Measurements from ENCODE around the gene RAPGEF5.

RAPGEF5 gene

DNA sequence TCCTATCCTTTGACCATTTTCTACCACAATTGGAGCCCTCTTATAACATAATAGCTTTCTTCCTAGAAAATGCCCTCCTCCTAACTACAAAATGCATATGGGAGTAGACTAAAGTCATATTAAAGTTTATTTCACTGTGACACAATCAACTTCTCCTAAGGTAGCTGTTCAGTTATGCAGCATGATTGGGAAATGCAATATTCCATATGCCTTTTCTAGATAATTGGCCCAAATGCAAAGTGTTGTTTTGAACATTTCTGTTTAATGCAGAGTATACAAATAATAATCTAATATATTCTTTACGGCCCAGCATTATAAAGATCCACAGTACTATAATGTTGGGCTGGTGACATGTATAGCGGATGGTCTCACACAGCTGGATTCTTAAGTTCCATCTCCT lies 205.1 kb downstream of the RAPGEF5 start:
- DNase-seq (ENCODE audit: low spot score): no peak

DNA sequence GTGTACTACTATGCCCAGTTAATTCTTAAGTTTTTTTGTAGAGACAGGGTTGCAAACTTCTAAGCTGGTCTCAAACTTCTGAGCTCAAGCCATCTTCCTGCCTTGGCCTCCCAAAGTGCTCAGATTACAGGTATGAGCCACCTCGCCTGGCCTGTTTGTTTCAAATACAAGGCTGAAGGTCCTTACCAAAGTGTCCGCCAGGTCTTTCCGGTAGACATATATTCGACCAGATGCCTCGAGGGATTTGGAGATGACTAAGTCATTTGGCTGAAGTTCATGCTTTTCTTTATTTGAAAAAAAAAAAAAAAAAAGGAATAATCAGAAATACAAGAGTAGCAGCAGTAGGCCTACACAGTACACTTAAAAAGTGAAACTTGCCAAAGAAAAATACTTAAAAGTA lies 206.7 kb downstream of the RAPGEF5 start:
- no peak for DNase-seq (ENCODE audit: low spot score)

DNA sequence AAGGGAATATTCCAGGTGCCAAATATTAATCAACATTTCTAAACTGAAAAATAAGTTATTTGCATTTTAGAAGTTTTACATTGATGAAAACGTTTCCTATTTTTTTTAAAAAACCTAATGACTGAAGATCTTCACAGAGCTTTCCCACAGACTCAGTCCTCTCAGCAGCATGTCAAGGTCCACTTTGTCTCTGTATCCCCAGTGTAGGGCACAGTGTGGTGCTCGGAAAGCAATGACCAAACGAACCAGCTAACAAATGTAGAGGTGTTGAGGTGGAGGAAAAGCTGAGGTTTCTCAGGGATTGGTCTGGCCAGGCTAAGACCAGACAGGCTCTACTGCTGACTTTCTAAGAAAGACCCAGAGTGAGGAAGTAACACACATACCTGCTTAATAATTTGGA lies 209.1 kb downstream of the RAPGEF5 start:
- no peak for DNase-seq (ENCODE audit: low spot score)

DNA sequence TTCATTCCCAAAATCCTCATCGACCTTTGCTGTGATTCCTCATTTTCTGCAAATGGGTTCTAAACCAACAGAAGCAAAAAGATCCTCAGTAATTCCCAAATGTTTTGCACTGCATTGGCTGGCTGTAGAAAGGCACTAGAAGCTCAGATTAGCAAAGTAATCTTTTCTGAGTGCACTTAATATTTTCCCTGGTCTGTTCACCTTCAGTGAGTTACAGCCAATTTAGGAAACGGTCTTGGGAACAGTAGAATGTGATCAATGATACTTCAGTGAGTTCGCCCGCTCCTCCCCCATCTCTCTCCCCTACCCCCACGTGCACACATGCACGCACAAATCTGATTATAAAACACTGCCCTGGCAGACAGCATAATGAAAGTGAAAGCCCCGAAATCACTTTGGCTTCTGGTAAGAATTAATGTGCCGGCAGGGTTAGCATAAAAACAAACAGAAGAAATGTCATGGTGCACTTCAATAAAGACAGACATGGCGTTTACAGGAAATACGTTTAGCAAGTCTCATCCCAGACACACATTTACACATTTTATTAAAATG lies 209.9 kb downstream of the RAPGEF5 start:
- no peak for DNase-seq (ENCODE audit: low spot score)

DNA sequence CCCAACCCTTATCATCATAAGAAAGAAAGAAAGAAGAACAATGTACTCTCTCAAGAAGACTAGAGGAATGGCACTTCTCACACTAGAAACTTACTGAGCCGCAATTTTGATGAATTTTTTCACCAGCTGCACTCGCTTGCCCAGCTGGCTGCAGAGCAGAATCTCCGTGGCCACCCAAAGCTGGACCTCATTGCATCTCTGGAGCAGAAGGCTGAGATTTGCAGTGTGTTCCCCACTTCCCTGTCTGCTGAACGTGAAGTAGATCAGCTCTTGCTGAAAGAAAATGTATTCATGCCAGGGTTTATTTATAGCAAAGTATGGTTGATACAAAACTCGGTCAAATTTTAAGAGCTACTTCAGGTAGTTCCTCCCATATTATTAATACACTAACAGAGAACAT lies 212.0 kb downstream of the RAPGEF5 start:
- DNase-seq (ENCODE audit: low spot score): no peak

DNA sequence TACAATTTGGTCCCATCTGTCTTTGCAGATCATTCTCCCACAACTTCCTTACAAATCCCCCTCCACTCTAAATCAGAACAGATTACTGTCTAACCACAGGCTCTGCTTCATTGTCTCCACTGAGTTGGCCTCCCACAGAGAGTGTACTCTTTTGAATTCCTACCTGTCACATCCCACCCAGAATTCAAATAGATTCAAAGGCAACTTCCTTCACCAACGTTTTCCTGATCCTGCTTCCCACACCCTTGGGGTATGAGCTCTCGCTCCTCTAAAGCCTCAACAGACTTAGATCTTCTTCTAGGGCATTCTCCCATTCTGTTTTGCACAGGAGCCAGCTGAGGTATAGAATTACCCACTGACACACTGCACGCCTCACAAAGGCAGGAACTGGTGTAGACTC lies 213.5 kb downstream of the RAPGEF5 start:
- no peak for DNase-seq (ENCODE audit: low spot score)

DNA sequence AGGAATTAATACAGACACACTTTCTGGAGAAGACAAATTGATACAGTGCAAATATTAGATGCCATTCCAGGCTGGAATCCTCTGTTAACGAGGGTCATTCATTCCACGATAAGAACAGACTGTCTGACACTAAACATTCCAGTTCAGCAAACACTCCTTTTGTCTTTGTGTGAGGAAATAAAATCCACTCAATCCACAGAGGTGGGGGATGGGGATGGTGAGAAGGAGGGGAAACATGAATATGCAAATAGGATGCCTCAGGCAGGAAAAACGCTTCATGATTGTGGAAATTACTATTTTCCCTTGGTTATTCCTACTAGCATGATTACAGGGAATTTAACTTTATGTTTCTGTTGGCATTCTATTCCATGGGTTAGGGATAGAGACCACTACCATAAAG lies 214.4 kb downstream of the RAPGEF5 start:
- DNase-seq (ENCODE audit: low spot score): no peak

DNA sequence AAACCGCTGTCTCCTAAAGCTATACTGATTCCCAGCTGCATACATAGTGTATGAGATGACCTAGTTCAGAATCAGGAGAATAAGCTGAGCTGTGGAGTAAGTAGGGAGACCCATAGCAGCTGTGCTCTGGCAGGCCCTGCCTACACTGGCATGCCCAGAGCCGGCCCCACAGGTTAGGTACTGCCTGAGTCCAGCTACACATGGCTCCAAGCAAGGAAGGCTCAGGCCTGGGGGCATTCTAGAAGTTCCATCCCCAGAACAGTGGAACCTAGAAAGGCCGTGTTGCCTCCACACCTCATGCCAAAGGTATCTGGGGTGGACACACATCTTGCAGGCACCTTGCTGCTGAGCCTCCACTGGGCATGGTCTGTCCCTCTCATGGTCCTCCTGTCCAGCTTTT lies 215.6 kb downstream of the RAPGEF5 start:
- no peak for DNase-seq (ENCODE audit: low spot score)

DNA sequence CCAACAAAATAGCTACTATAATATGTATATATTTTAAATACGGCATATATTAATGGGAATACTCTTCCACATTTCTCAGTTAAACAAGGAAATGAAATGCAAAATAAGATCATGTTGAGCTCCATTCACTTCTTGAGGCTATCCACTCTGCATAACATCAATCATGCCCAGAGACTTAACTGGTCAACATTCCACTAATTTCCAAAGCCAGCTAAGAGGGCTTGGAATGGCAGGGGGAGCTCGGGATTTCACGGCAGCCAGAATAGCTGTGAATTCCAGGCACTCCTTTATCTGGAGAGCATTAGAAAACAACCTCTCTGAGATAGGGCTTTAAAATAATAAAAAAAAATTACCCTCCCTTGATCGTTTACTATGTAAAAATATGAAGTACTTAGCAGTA lies 216.4 kb downstream of the RAPGEF5 start:
- no peak for DNase-seq (ENCODE audit: low spot score)

DNA sequence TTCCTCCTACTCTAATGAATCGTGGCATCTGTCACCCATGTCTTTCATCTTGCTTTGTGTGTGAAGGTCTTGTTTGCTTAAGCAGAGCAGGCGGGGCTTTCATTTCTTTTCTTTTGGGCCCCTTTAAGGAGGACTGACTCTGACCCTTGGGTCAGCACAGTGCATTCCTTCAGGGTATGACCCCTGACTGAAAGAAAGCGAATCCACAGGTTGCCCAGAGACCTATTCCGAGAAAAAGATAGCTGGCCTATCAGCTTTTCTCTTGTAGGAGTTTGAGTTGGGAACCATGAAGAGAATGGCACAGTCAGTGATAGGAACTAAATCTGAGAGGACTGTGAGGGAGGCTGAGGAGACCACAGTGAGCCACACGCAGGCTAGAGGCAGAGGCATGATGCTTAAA lies 218.1 kb downstream of the RAPGEF5 start:
- no peak for DNase-seq (ENCODE audit: low spot score)

DNA sequence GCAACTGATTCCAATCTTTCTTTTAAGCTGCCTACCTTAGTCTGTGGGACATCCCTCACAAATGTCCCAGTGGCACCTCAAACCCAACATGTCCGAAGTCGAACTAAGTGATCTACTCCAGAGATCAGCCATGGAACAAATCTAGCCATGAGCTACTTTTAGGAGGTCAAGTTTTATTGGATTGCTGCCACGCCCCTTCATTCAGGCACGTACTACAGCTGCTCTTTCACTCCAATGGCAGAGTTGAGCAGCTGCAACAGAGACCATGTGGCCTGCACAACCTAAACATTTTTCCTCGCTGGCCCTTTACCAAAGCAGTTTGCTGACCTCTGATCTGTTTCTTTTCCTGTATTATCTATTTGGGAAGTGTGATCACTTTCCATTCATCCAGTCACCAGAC lies 218.8 kb downstream of the RAPGEF5 start:
- DNase-seq (ENCODE audit: low spot score): no peak

DNA sequence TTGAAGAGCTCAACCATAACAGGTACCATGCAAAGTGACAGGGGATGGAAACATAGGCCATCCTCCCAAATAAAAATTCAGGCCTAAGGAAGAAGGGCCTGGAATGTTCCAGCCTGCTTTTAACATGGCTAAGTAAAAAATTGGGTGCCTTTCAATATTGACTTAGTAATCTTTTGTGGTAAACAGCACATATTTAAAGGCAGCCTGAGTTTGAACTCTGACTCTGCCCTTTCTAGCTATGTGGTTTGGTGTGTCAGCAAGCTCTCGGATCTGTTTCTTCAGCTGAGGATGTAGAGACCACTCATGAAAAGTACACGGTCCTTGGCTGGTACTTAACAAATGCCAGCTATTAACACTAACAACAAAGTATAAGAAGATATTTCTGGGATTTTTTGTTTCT lies 219.5 kb downstream of the RAPGEF5 start:
- no peak for DNase-seq (ENCODE audit: low spot score)

DNA sequence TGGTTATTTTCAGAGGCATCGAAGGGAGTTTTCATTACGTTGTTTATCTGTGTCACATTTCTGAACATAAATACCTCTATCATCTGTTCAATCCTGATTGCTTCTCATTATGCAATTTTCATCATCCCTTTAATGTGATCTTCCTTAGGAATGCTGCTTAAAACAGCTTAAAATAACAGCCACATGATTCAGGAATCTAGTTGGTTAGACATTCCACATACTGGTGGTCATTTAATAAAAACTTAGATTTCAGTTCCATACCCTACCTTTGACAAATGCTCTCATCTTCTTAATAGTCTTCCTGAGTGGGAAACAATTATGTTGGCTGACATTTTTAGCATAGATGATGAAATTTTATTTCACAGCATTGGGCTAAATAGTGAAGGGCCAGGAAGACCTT lies 219.9 kb downstream of the RAPGEF5 start:
- DNase-seq (ENCODE audit: low spot score): no peak

DNA sequence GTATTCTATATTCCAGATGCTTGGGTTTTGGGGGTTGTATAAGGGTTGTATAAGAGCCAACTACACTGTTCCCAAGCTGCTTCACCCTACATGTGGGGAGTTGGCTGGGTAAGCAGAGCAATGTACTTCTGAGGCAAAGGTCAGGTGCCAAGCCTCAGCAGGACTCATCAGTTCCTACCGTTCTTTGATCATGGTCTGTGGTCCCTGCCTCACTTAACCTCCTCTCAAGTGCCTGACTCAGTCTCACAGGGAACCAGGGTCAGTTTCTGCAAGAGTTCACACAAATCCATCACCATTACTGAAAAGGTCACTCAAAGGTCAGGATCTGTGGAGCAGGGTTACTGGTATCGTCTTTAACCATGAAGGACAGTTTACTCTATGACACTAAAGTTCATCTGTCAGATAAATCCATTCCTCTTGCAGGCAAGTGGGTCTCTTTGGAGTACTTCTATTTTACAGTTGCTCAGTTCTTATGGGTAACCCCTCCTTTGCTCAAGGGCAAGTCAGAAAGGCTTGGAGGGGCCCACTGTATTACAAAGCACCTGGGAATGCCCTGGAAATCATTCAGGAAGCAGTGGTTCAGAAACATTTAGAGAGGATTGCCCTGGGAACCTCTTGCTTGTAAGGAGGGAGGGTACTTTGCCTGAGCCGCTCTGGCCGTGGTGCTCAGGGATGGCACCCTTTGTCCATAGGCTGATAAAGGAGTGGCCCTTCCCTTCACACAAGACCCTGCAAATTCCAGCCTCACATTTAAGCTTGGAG lies 227.0 kb downstream of the RAPGEF5 start:
- no peak for DNase-seq (ENCODE audit: low spot score)

DNA sequence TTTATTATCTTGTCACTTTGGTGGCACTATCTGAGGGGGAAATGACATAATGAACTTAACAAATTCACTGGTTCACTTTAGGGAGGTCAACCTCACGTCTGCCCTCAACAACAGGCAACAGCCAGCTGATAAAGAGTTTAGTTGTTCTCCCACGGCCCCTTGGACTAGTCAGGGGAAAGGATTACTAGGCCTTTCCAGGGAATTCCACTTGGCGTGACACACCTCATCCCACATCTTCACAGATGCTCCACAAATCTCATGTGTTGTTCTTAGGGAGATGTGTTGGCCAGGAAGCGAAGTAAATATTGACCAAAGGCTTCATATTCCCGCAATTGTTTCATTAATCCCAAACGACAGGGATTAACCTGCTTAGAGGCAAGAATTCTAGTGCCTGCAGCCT lies 227.8 kb downstream of the RAPGEF5 start:
- DNase-seq (ENCODE audit: low spot score): no peak

DNA sequence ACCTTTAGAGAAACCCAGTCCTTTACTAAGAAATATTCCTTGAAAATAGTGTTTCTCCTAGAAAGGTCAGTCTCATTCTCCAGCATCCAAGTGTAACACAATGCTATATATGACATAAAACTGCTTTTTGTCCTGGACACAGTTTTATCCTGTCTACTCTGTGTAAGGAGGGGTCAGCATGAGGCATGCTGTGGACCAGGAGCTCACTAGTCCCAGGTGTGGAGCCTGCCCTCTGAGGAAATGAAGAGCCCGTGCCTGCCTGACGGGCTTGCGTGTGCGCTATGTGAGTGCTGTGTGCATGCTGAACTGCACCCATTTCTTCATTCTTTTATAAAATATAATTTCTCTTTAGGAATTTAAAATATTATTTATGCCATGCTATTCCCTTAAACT lies 228.4 kb downstream of the RAPGEF5 start:
- no peak for DNase-seq (ENCODE audit: low spot score)

DNA sequence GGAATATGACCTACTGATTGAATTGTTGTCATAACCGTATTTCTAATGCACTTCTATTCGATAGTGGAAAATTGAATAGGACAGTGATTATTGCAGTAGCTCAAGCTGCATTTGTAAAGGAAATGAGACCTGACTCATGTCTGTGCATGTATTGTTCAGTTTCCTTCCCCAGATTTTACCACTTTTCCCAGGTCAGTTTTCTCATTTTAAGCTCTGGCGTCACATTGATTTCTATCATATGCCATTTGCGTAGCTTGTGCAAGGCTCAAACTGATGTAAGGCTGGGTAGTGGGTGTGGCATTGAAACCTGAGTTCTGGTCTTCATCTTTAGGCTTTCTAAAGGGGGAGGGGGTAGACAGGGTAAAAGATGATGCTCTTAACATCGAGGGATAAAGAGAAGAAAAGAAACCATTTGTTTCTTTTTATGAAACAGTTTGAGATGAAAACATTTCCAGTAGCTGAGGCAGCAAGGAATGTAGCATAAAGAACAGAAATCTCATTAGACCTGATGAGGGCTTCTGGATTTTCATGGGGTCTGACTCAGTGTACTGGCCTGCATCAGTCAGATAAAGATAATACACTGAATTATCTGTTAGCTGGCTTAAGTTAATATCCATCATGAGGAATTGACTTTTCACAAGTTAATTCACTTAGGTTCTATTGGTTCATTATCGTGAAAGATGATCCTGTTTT lies 229.0 kb downstream of the RAPGEF5 start:
- no peak for DNase-seq (ENCODE audit: low spot score)

DNA sequence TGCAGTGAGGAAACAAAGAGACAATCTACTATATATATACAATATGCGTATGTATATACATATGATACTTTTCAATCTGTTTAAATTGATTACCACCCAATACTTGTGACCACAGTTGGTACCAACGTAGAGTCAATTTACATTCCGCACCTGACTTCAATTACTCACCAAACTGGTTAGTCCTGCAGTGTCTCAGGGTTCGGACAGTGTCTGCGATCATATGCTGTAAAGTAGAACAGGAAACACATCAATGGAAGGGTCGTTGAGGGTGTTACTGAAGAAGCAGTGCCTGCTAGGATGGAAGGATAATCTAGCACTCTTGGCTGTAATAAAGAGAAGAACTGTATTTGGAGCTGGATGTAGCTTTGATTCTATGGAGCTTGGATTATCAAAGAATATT lies 231.5 kb downstream of the RAPGEF5 start:
- DNase-seq (ENCODE audit: low spot score): no peak

DNA sequence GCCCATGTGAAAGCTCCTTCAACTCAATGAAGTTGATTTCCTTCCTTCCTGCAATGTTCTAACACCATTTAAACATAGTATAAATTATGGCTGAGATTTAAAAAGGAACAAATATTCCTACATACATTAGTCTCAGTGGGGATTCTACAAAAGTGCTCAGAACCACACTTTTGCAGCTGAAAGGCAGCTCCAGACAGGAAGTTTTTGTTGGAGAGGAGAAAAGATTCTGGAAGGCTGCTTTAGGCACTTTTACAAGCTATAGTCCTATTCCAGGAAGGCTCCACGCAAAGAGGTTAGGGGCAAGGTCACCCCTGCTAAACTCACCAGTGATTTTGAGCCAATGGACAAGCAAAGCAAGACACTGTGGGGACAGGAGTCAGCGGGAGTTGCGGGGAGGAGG lies 232.0 kb downstream of the RAPGEF5 start:
- no peak for DNase-seq (ENCODE audit: low spot score)

DNA sequence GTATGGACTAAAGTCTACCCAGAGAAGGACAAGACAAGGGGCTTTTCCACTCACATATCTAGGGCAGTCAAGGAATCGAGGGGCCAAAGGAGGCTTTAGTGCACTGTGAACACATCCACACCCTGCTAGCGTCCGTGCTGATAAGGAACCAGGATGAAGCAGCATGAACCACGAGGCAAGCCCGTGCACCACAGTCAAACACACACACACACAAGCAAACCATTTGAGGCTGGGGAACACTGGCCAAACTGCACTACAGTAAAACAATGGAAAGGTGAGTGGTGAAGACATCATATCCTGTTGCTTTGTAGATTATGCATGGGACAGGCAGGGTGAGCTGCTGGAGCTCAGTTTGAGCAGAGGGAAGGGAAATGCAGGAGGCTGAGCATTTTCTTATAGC lies 233.8 kb downstream of the RAPGEF5 start:
- DNase-seq (ENCODE audit: low spot score): no peak

DNA sequence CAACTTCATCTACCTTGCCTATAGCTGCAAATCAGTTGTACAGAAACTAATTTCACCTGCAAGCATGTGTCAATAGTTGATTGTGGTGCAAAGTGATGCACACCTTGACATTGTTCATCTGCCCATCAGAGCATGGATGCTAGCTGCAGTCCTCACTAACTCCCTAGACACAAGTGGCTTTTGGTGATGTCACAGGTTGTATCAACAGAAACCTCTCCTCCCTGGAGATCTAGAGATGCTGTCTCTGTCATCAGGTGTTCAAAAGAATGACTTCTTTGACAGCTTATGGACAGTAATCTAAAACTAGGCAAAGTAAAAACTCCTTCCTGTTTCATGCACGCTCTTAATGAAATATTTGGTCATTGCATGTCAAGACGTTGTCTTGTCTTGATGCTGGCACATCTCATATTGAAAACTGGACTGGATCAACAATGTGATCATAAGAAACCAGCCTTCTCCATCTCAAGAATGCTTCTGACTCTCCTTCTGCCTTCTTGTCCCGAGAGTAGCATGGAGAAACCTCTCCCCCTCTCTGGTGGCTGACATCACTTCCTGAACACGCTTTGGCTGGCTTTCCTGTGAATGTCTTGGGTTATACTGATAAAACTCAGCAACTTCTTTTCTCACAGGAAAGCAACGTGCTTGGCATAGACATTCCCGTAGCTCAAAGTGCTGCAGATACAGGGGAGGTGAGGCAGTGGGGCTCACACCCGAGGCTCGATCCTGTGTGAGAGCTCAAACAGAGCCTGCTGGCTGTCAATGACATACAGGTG lies 235.1 kb downstream of the RAPGEF5 start:
- DNase-seq (ENCODE audit: low spot score): no peak

DNA sequence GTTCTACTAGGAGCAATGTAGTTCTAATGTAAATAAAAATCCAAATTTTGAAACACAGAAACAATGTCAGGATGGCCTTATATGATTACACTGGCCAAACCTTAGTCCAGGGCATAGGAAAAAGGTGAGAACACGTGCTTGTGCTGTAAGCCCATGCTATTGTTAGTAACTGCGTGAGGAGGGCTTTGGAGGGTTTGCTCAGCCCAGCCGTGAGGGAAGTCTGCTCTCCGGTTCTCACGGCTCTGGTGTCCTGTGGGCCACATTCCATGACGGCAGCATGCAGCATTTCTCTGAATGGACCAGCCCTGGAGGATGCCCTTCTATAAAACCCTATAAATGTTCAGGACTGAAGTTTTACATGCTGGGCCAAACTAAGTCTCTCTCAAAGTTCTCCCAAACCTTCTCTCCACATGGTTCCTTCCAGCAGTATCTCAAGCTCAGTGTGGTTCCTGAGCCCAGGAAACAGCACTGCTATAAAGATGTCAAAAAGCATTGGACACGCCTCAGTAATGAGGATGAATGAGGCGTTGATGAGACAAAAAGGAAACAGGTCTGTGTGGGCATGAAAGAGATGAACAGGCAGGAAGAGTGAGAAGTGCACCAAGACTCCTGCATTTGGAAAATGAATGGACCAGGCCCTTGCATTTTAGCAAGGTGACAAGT lies 236.4 kb downstream of the RAPGEF5 start:
- DNase-seq (ENCODE audit: low spot score): no peak
